GM12874 (cell line): ENCODE results near the gene PPP1R14B.

Experiments used
- TF ChIP-seq, protein P1 (sequence below): IDR thresholded peaks from 2 replicates; pipeline ENCODE4 v1.5.1; 2011; ENCODE audit warnings: low read depth, mild to moderate bottlenecking, control low read depth, low read length, moderate library complexity; ENCODE audit not compliant: insufficient read depth

Gene PPP1R14B

DNA sequence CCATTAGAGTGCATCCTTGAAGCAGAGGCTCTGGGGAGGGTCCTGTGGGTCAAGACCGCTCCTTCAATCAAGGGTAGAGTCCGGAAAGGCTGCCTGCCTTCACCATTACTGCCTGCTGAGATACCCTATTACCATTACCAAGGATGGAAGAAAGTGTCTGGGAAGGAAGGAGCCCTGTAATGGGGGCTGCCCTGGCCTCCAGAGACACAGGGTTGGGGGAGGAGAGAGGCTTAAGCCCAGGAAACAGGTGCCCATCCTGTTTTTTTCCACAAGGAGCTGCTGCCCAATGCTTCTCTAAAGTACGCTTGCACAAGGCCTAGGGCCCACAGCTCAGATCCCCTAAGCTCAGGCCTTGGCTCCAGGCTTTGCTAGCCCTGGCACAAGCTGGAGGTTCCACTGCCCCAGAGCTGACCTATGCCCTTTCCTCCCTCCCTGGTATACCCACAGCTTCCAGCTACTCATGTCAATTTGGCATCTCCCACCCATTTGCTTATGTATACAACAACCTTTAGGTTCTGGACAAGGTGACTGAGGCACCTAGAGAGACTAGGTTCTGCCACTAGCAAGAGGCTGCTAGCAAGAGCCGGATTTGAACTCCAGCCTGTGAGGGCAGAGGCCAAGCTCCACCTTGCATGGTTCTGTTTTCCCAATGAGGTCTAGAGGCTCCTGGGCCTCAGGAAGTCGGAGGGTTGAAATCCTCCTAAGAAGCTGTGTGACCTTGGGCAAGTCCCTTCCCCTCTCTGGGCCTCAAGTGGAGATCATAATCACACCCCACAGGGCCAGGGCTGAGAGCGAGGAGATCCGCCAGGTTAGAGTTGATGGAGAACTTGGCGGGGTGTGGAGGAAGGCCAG lies 3.0 kb upstream of the PPP1R14B start:
- TF ChIP-seq, protein P1, sequence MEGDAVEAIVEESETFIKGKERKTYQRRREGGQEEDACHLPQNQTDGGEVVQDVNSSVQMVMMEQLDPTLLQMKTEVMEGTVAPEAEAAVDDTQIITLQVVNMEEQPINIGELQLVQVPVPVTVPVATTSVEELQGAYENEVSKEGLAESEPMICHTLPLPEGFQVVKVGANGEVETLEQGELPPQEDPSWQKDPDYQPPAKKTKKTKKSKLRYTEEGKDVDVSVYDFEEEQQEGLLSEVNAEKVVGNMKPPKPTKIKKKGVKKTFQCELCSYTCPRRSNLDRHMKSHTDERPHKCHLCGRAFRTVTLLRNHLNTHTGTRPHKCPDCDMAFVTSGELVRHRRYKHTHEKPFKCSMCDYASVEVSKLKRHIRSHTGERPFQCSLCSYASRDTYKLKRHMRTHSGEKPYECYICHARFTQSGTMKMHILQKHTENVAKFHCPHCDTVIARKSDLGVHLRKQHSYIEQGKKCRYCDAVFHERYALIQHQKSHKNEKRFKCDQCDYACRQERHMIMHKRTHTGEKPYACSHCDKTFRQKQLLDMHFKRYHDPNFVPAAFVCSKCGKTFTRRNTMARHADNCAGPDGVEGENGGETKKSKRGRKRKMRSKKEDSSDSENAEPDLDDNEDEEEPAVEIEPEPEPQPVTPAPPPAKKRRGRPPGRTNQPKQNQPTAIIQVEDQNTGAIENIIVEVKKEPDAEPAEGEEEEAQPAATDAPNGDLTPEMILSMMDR: no peak

DNA sequence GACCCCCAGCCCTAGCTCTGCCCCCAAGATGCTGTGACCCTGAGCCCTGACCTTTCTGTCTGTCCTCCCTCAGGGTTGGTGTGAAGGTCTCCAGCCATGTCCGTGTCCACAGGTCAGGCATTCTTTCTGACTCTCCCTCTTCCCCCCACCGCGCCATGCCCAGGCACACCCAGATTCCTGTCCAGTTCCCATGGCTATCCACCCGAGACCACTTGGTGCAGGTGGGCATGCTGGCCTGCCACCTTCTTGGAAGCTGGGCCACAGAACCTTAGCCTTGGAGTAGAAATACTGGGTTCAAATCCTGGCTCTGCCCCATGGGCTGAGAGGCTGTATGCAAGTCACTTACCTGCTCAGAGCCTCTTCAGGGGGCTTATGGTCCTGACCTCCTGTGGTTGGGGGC lies 2.3 kb upstream of the PPP1R14B start:
- TF ChIP-seq, protein P1: no peak

GRCh38 chr11:64248578-64248977 lies 1.8 kb upstream of the PPP1R14B start:
- TF ChIP-seq, protein P1: no peak

GRCh38 chr11:64247729-64248531 lies 1.2 kb upstream of the PPP1R14B start:
- TF ChIP-seq, protein P1: no peak

- TF ChIP-seq, protein P1: no peak
Observed at GRCh38 chr11:64245797-64246620, 734 bp downstream of the PPP1R14B start.

GRCh38 chr11:64245401-64245796 lies 1.3 kb downstream of the PPP1R14B start:
- TF ChIP-seq, protein P1: no peak

- TF ChIP-seq, protein P1: no peak
Observed at GRCh38 chr11:64244966-64245365, 1.8 kb downstream of the PPP1R14B start.
